Body of pancreas (tissue), 4 donors: ENCODE data around the gene ZNF492. TPM values are rescaled to one million over a fixed set of nuclear protein-coding genes. Genes with fewer than 3 reads are reported as not detected.

Experiments
- ATAC-seq: fragments of 150-250 bp; one replicate; pipeline ENCODE4 v1.9.1; 2016
- DNase-seq, 4 donors: peaks; one replicate each; pipeline ENCODE4 v3.0.0-alpha.2; 2019
- H3K27ac ChIP-seq, 4 donors: fragments of 200-600 bp; sonication (generic); 1 replicate in 3 of 4; 2 replicates in 1 of 4; pipeline versions ENCODE4 v1.5.1 to v1.6.1; 2016 to 2019; ENCODE audit warnings: mild to moderate bottlenecking in 1 of 4, mixed read lengths in 1 of 4, moderate library complexity in 1 of 4
- H3K27me3 ChIP-seq, 2 donors: fragments of 200-600 bp; sonication (generic); one replicate each; pipeline ENCODE4 v1.6.0; 2016; ENCODE audit warnings: mild to moderate bottlenecking in 1 of 2
- H3K36me3 ChIP-seq, 2 donors: fragments of 200-600 bp; sonication (generic); replicated peaks in 1 of 2; 2 replicates each; pipeline ENCODE4 v1.5.1; 2016; ENCODE audit warnings: low read depth in 2 of 2; ENCODE audit not compliant: insufficient read depth in 1 of 2
- H3K4me1 ChIP-seq: fragments of 200-600 bp; sonication (generic); one replicate; pipeline ENCODE4 v1.6.0; 2016
- H3K4me3 ChIP-seq, 2 donors: fragments of 200-600 bp; sonication (generic); 1 replicate in 1 of 2; 2 replicates in 1 of 2; pipeline ENCODE4 v1.5.1; 2016 to 2019
- H3K9me3 ChIP-seq, 3 donors: fragments of 200-600 bp; sonication (generic); 1 replicate in 2 of 3; 2 replicates in 1 of 3; pipeline ENCODE4 v1.5.1; 2016
- POLR2A ChIP-seq, 3 donors: fragments of 450-650 bp; IDR thresholded peaks; one replicate each; pipeline ENCODE4 v1.6.1; 2016; ENCODE audit warnings: antibody characterized with exemption in 3 of 3, mild to moderate bottlenecking in 2 of 3
- WGBS, 2 donors: methylation state at CpG; one replicate each; pipeline ENCODE4 v1.1.5; 2017; 5-methylcytosine and 5-hydroxymethylcytosine counted together
- intact Hi-C: fragments of 100-400 bp; cut with DNase I; formaldehyde crosslinking; loops from one replicate; pipeline ENCODE4 v1.15.1; 2023
- small RNA-seq: library from RNA; depleted of rRNA; stranded (forward); fragments of <200 nt; gene quantifications from one replicate; pipeline ENCODE3, GENCODE V24; 2016
- total RNA-seq, 2 donors: library from RNA; depleted of rRNA; stranded (reverse); fragments of >200 nt; gene quantifications; one replicate each; pipeline ENCODE4 v1.1.0, GENCODE V29; 2016
- TF ChIP-seq, protein P1 (sequence below), 7 experiments: fragments of 450-650 bp in 4 of 7; fragments of 200-600 bp in 3 of 7; sonication (generic) in 3 of 7; IDR thresholded peaks; one replicate each; pipeline ENCODE4 v1.5.1; 2016 to 2019; ENCODE audit warnings: antibody characterized with exemption in 7 of 7

ZNF492 gene
- total RNA-seq, 2 donors from 2014 or later: under 0.01 to 0.99 TPM

DNA sequence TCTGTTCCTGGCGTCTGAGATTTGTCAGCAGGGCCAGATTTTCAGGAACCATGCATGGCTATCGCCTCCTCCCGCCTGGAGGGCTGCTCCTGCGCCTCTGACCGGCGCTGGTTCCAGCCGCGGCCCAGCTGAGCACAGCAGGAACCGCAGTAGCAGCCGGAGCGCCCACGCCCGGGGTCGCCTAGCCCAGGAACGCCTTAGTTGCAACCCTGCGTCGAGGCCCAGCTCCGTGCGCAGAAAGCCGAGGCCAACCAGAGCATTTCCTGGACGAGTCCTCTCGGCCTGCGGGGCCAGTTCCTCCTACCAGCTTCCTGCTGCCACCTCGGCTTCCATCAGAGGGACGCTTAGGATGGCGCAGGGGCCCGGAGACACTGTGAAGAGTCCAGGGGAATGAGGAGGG is 74.9 kb downstream of the ZNF492 start:
- DNase-seq: no peak
- WGBS, 2 donors: 19 to 30% methylated on average over 10 to 24 of the region's 27 CpGs
- intact Hi-C loops: no loop called here

More for the DNA sequence above, 74.9 kb downstream of the ZNF492 start:
- Histone ChIP-seq H3K27me3 (no peaks in the 10 kb centered on the region), H3K4me3 (no peak overlapping the region), H3K36me3 (no peaks in the 10 kb centered on the region), H3K4me1 (no peaks in the 10 kb centered on the region), H3K9me3 (peaks cover 0 to 5% (median 0%) of the 10 kb centered on the region in 3 donors), H3K27ac (no peak overlapping the region)
- no peak for ATAC-seq
- TF ChIP-seq POLR2A (IDR thresholded peaks at IDR 0.05): no peak
- TF ChIP-seq, protein P1, sequence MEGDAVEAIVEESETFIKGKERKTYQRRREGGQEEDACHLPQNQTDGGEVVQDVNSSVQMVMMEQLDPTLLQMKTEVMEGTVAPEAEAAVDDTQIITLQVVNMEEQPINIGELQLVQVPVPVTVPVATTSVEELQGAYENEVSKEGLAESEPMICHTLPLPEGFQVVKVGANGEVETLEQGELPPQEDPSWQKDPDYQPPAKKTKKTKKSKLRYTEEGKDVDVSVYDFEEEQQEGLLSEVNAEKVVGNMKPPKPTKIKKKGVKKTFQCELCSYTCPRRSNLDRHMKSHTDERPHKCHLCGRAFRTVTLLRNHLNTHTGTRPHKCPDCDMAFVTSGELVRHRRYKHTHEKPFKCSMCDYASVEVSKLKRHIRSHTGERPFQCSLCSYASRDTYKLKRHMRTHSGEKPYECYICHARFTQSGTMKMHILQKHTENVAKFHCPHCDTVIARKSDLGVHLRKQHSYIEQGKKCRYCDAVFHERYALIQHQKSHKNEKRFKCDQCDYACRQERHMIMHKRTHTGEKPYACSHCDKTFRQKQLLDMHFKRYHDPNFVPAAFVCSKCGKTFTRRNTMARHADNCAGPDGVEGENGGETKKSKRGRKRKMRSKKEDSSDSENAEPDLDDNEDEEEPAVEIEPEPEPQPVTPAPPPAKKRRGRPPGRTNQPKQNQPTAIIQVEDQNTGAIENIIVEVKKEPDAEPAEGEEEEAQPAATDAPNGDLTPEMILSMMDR (IDR thresholded peaks at IDR 0.05): no peak

Small RNAs within 50 kb of the gene (small RNA-seq; reads per million reads assigned to genes)
- gene AC011467.2: not detected

Other genes with a start within 250 kb of the ZNF492 start
- gene ZNF98, start 212.0 kb upstream of the ZNF492 start, total RNA-seq: 10 to 100 TPM in 1 of 2 donors, under 1 TPM in 1; 0.26 to 30.0 TPM
- gene ZNF99, start 149.8 kb downstream of the ZNF492 start, total RNA-seq: not detected
- not detected for gene ZNF723, start 198.0 kb downstream of the ZNF492 start, total RNA-seq